ENCODE results near the gene RXRA. TPM values are rescaled to one million over a fixed set of nuclear protein-coding genes. Genes with fewer than 3 reads are reported as not detected.

The RXRA gene
- total RNA-seq, 1 experiment from 2014 or later, result 40.5 TPM

GRCh38 chr9:134455537-134455933 lies 129.3 kb downstream of the RXRA start:
- H3K9me3 ChIP-seq, result no peaks in the 10 kb centered on the region
- no peaks in the 10 kb centered on the region for H3K36me3 ChIP-seq
- DNase-seq, result no peak
- no peak overlapping the region for H3K4me3 ChIP-seq
- H3K27me3 ChIP-seq, result no peaks in the 10 kb centered on the region

GRCh38 chr9:134455934-134456755 lies 129.9 kb downstream of the RXRA start:
- Histone ChIP-seq H3K4me3 (no peak overlapping the region), H3K9me3 (no peaks in the 10 kb centered on the region), H3K27me3 (no peaks in the 10 kb centered on the region), H3K36me3 (no peaks in the 10 kb centered on the region)
- DNase-seq, result peak; percentile 91

- no peak for DNase-seq
- Histone ChIP-seq H3K9me3 (peaks cover 1% of the 10 kb centered on the region; the same call in 1 of the 2 replicates), H3K4me3 (no peak overlapping the region), H3K27me3 (no peaks in the 10 kb centered on the region), H3K36me3 (no peaks in the 10 kb centered on the region)
Observed at GRCh38 chr9:134456756-134457305, 130.6 kb downstream of the RXRA start.

GRCh38 chr9:134457321-134458206 lies 131.3 kb downstream of the RXRA start:
- no peak overlapping the region for H3K4me3 ChIP-seq
- no peak for DNase-seq
- no peaks in the 10 kb centered on the region for H3K27me3 ChIP-seq
- peaks cover 2% of the 10 kb centered on the region; the same call in 1 of the 2 replicates for H3K9me3 ChIP-seq
- no peaks in the 10 kb centered on the region for H3K36me3 ChIP-seq

GRCh38 chr9:134458207-134459108 lies 132.2 kb downstream of the RXRA start:
- Histone ChIP-seq H3K36me3 (no peaks in the 10 kb centered on the region), H3K4me3 (no peak overlapping the region), H3K9me3 (peaks cover 2% of the 10 kb centered on the region; the same call in 1 of the 2 replicates), H3K27me3 (no peaks in the 10 kb centered on the region)
- no peak for DNase-seq

- H3K36me3 ChIP-seq, result no peaks in the 10 kb centered on the region
- H3K9me3 ChIP-seq, result peaks cover 2% of the 10 kb centered on the region; the same call in 1 of the 2 replicates
- H3K27me3 ChIP-seq, result no peaks in the 10 kb centered on the region
- DNase-seq, result no peak
- no peak overlapping the region for H3K4me3 ChIP-seq
Observed at GRCh38 chr9:134459164-134459563, 132.9 kb downstream of the RXRA start.

GRCh38 chr9:134459573-134459972 lies 133.3 kb downstream of the RXRA start:
- Histone ChIP-seq H3K27me3 (no peaks in the 10 kb centered on the region), H3K4me3 (no peak overlapping the region), H3K36me3 (no peaks in the 10 kb centered on the region), H3K9me3 (peaks cover 2% of the 10 kb centered on the region; the same call in 1 of the 2 replicates)
- no peak for DNase-seq

DNA sequence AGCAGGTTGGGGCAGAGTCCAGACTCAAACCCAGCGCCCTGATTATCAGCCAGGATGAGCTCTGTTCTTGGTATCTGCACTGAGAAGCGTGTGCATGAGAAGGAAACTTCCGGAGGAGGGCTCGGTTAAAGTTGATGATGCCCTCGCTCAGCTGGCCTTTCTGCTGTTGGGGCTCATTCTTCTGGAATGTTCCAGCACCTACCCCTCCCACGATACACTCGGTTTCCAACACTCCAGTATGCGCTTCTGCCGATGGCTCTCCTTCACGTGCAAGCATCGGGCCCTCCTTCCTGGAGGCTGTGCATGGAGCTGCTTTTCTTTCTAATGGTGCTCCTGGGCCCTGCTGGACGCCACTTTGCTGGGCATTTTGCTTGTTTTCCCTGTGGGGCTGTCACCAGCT lies 134.0 kb downstream of the RXRA start:
- Histone ChIP-seq H3K9me3 (peaks cover 2% of the 10 kb centered on the region; the same call in 1 of the 2 replicates), H3K4me3 (no peak overlapping the region), H3K36me3 (no peaks in the 10 kb centered on the region), H3K27me3 (no peaks in the 10 kb centered on the region)
- no peak for DNase-seq

DNA sequence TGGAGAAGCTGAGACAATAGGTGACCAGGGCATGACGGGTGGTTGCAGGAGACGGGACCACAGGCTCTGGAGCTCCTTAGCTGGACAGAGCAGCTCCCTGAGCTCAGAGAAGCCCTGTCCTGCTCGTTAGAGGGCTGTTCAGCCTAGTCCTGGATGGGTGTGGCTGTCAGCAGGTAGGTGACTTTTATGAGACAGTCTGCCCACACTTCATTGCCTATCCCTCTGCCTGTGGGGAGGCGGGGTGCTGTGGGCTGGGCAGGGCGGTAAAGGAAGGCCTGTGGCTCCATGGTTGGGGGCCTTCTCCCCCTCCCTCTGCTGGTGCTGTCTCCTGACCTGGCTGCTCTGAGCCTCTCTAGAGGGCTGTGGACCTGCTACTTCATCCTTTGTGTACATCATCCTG lies 134.6 kb downstream of the RXRA start:
- Histone ChIP-seq H3K9me3 (peaks cover 2% of the 10 kb centered on the region; the same call in 1 of the 2 replicates), H3K27me3 (no peaks in the 10 kb centered on the region), H3K36me3 (no peaks in the 10 kb centered on the region), H3K4me3 (no peak overlapping the region)
- no peak for DNase-seq

DNA sequence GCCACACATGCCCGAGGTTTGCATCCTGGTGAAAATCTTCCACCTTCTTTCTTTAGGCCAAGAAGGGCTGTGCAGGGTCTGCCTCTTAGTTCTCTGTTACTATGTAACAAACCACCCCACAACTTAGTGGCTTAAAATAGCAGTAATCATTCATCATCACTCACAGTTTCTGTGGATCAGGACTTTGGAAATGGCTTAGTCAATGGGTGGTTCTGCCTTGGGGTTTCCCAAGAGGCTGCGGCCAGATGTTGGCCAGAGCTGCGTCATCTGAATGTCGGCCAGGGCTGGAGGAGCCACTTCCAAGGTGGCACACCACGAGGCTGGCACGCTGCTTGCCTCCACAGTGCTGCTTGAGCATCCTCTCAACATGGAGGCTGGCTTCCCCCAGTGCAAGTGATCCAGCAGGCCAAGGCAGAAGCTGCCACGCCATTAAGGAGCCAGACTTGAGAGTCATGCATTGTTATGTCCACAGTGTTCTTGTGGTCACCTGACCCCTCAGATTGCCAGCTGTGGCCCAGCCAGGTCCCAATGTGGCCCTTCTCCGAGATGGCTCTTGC lies 135.2 kb downstream of the RXRA start:
- Histone ChIP-seq H3K4me3 (no peak overlapping the region), H3K36me3 (no peaks in the 10 kb centered on the region), H3K27me3 (no peaks in the 10 kb centered on the region), H3K9me3 (peaks cover 2% of the 10 kb centered on the region; the same call in 1 of the 2 replicates)
- DNase-seq, result peak; percentile 31

GRCh38 chr9:134462318-134462717 lies 136.1 kb downstream of the RXRA start:
- Histone ChIP-seq H3K27me3 (no peaks in the 10 kb centered on the region), H3K36me3 (no peaks in the 10 kb centered on the region), H3K9me3 (peaks cover 2% of the 10 kb centered on the region; the same call in 1 of the 2 replicates), H3K4me3 (no peak overlapping the region)
- DNase-seq, result no peak

DNA sequence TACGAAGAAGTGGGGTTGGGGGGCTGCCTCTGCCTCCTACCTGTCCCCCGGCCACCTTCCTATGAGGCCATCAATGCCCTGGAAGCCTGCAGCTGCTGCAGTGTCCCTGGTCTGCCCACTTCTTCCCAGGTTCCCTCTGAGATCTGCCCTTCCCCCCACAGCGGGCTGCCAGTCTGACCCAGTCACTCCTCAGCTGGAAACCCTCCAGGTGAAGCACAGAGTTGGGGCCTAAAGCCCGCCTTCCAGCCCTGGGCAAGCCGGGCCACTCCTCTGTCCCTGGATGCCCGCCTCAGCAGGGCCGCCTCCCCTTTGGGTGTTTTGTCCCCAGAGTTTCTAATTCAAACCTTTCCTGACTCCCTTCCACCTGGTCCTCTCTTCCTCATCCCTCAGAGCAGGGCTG lies 137.0 kb downstream of the RXRA start:
- no peak for DNase-seq
- Histone ChIP-seq H3K36me3 (no peaks in the 10 kb centered on the region), H3K4me3 (no peak overlapping the region), H3K27me3 (no peaks in the 10 kb centered on the region), H3K9me3 (peaks cover 2% of the 10 kb centered on the region; the same call in 1 of the 2 replicates)

DNA sequence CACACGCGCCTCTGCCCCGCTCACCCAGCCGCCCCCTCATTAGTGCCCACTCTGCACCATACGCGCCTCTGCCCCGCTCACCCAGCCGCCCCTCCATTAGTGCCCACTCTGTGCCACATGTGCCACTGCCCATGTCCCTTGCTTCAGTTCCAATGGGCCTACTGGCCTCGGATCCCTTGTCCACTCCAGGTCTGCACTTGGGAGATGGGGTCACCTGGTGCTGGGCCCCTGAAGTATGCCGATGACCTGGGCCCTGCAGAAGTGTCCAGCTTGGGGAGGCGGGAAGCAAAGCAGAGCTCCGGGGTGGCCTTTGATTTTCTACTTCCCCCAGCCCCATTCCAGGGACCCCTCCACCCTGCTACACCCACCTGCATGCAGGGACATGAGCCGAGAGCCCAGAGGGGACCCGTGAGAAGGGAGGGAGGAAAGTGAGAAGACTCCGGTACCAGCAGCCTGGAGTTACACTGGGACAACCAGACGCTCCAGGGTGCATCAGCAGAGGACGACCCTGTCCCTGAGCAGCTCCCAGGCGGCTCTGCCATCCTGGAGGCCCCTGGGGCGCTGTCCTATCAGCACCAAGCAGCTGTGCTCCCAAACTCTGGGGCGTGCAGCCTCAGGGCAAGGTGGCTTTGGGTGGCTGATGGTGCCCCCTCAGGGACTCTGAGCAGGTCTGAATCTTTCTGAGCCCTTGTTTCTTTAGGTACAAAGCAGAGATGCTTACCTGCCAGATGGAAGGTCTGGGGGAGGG lies 140.8 kb downstream of the RXRA start:
- Histone ChIP-seq H3K36me3 (no peaks in the 10 kb centered on the region), H3K9me3 (no peaks in the 10 kb centered on the region), H3K27me3 (no peaks in the 10 kb centered on the region), H3K4me3 (no peak overlapping the region)
- no peak for DNase-seq

- H3K36me3 ChIP-seq, result no peaks in the 10 kb centered on the region
- H3K9me3 ChIP-seq, result no peaks in the 10 kb centered on the region
- H3K4me3 ChIP-seq, result no peak overlapping the region
- no peak for DNase-seq
- H3K27me3 ChIP-seq, result no peaks in the 10 kb centered on the region
Observed at GRCh38 chr9:134468358-134468757, 142.1 kb downstream of the RXRA start.
